Measurements from ENCODE around the gene TRAPPC14.

TRAPPC14 gene

GRCh38 chr7:100174582-100174981 lies 16.1 kb upstream of the TRAPPC14 start:
- DNase-seq (ENCODE audit: low read depth in 2 of 2), result no peak

GRCh38 chr7:100173806-100174495 lies 15.4 kb upstream of the TRAPPC14 start:
- no peak for DNase-seq (ENCODE audit: low read depth in 2 of 2)

GRCh38 chr7:100171840-100172239 lies 13.3 kb upstream of the TRAPPC14 start:
- no peak for DNase-seq (ENCODE audit: low read depth in 2 of 2)

GRCh38 chr7:100171087-100171681 lies 12.7 kb upstream of the TRAPPC14 start:
- no peak for DNase-seq (ENCODE audit: low read depth in 2 of 2)

- DNase-seq (ENCODE audit: low read depth in 2 of 2), result no peak
Measured at GRCh38 chr7:100170101-100170897, 11.8 kb upstream of the TRAPPC14 start.

GRCh38 chr7:100169147-100169850 lies 10.8 kb upstream of the TRAPPC14 start:
- DNase-seq (ENCODE audit: low read depth in 2 of 2), result no peak

GRCh38 chr7:100167912-100168323 lies 9.4 kb upstream of the TRAPPC14 start:
- no peak for DNase-seq (ENCODE audit: low read depth in 2 of 2)

- DNase-seq (ENCODE audit: low read depth in 2 of 2), result no peak
Measured at GRCh38 chr7:100166970-100167911, 8.7 kb upstream of the TRAPPC14 start.

GRCh38 chr7:100166317-100166940 lies 7.9 kb upstream of the TRAPPC14 start:
- DNase-seq (ENCODE audit: low read depth in 2 of 2), result no peak

GRCh38 chr7:100163871-100164270 lies 5.3 kb upstream of the TRAPPC14 start:
- DNase-seq (ENCODE audit: low read depth in 2 of 2), result no peak

- no peak for DNase-seq (ENCODE audit: low read depth in 2 of 2)
Measured at GRCh38 chr7:100163006-100163531, 4.5 kb upstream of the TRAPPC14 start.

- no peak for DNase-seq (ENCODE audit: low read depth in 2 of 2)
Measured at GRCh38 chr7:100160067-100160466, 1.5 kb upstream of the TRAPPC14 start.

GRCh38 chr7:100159099-100159623 lies 638 bp upstream of the TRAPPC14 start:
- DNase-seq (ENCODE audit: low read depth in 2 of 2), result no peak

GRCh38 chr7:100157334-100158228 lies 942 bp downstream of the TRAPPC14 start:
- DNase-seq (ENCODE audit: low read depth in 2 of 2), result no peak

- DNase-seq (ENCODE audit: low read depth in 2 of 2), result no peak
Measured at GRCh38 chr7:100157069-100157333, 1.5 kb downstream of the TRAPPC14 start.

- no peak for DNase-seq (ENCODE audit: low read depth in 2 of 2)
Measured at GRCh38 chr7:100156331-100157068, 2.0 kb downstream of the TRAPPC14 start.

- DNase-seq (ENCODE audit: low read depth in 2 of 2), result no peak
Measured at GRCh38 chr7:100155553-100156317, 2.8 kb downstream of the TRAPPC14 start.
